ENCODE measurements around the gene GOSR2.

GOSR2 gene

GRCh38 chr17:46877466-46877865 lies 45.5 kb upstream of the GOSR2 start:
- H2AFZ ChIP-seq (ENCODE audit: low read length): peak overlapping the region; percentile 72
- H4K20me1 ChIP-seq (ENCODE audit: insufficient read depth, low read length, poor library complexity, severe bottlenecking): no peaks in the 10 kb centered on the region
- no peaks in the 10 kb centered on the region for H3K36me3 ChIP-seq (ENCODE audit: insufficient read depth, low read length)
- H3K9ac ChIP-seq (ENCODE audit: low read depth, low read length, poor library complexity, severe bottlenecking): peak overlapping the region; percentile 49
- H3F3A ChIP-seq (ENCODE audit: low read depth): no peaks in the 10 kb centered on the region
- peak overlapping the region; percentile 25 for H3K4me2 ChIP-seq (ENCODE audit: low read depth, low read length, poor library complexity, severe bottlenecking)
- no peaks in the 10 kb centered on the region for H3K27me3 ChIP-seq (ENCODE audit: insufficient read depth, low read length, poor library complexity, severe bottlenecking)
- H3K4me1 ChIP-seq (ENCODE audit: insufficient read depth, low read length, poor library complexity, severe bottlenecking): peaks cover 18% of the 10 kb centered on the region
- no peaks in the 10 kb centered on the region for H3K9me2 ChIP-seq (replicated peaks; ENCODE audit: low read depth, low read length)
- peak overlapping the region; percentile 9 for H3K4me3 ChIP-seq (ENCODE audit: low read length, poor library complexity, severe bottlenecking)
- TF ChIP-seq CTCF (conservative IDR thresholded peaks at IDR 0.05; ENCODE audit: low read length): no peak
- no peak for TF ChIP-seq EZH2phosphoT487 (IDR thresholded peaks at IDR 0.05; ENCODE audit: borderline replicate concordance)
- H3K79me2 ChIP-seq (ENCODE audit: insufficient read depth, low read length): no peaks in the 10 kb centered on the region
- no peaks in the 10 kb centered on the region for H3K9me3 ChIP-seq (ENCODE audit: insufficient read depth, low read depth, low read length)

GRCh38 chr17:46878055-46878454 lies 44.9 kb upstream of the GOSR2 start:
- no peak overlapping the region for H3K4me3 ChIP-seq (ENCODE audit: low read length, poor library complexity, severe bottlenecking)
- H3K9ac ChIP-seq (ENCODE audit: low read depth, low read length, poor library complexity, severe bottlenecking): peak overlapping the region; percentile 49
- no peaks in the 10 kb centered on the region for H3K27me3 ChIP-seq (ENCODE audit: insufficient read depth, low read length, poor library complexity, severe bottlenecking)
- H3K4me1 ChIP-seq (ENCODE audit: insufficient read depth, low read length, poor library complexity, severe bottlenecking): peaks cover 18% of the 10 kb centered on the region
- no peaks in the 10 kb centered on the region for H4K20me1 ChIP-seq (ENCODE audit: insufficient read depth, low read length, poor library complexity, severe bottlenecking)
- H3F3A ChIP-seq (ENCODE audit: low read depth): no peaks in the 10 kb centered on the region
- no peaks in the 10 kb centered on the region for H3K79me2 ChIP-seq (ENCODE audit: insufficient read depth, low read length)
- no peaks in the 10 kb centered on the region for H3K9me3 ChIP-seq (ENCODE audit: insufficient read depth, low read depth, low read length)
- no peaks in the 10 kb centered on the region for H3K36me3 ChIP-seq (ENCODE audit: insufficient read depth, low read length)
- H3K9me2 ChIP-seq (replicated peaks; ENCODE audit: low read depth, low read length): no peaks in the 10 kb centered on the region
- TF ChIP-seq CTCF (conservative IDR thresholded peaks at IDR 0.05; ENCODE audit: low read length) (no peak), EZH2phosphoT487 (IDR thresholded peaks at IDR 0.05; ENCODE audit: borderline replicate concordance) (no peak)
- peak overlapping the region; percentile 25 for H3K4me2 ChIP-seq (ENCODE audit: low read depth, low read length, poor library complexity, severe bottlenecking)
- H2AFZ ChIP-seq (ENCODE audit: low read length): peak overlapping the region; percentile 72; the same call in 1 of the 2 replicates

- Histone ChIP-seq H4K20me1 (ENCODE audit: insufficient read depth, low read length, poor library complexity, severe bottlenecking) (no peaks in the 10 kb centered on the region), H3K4me1 (ENCODE audit: insufficient read depth, low read length, poor library complexity, severe bottlenecking) (peaks cover 18% of the 10 kb centered on the region), H3K4me3 (ENCODE audit: low read length, poor library complexity, severe bottlenecking) (no peak overlapping the region), H3K36me3 (ENCODE audit: insufficient read depth, low read length) (no peaks in the 10 kb centered on the region), H3K9ac (ENCODE audit: low read depth, low read length, poor library complexity, severe bottlenecking) (no peak overlapping the region), H3K9me3 (ENCODE audit: insufficient read depth, low read depth, low read length) (no peaks in the 10 kb centered on the region), H3K9me2 (replicated peaks; ENCODE audit: low read depth, low read length) (no peaks in the 10 kb centered on the region), H3K27me3 (ENCODE audit: insufficient read depth, low read length, poor library complexity, severe bottlenecking) (no peaks in the 10 kb centered on the region), H3K4me2 (ENCODE audit: low read depth, low read length, poor library complexity, severe bottlenecking) (no peak overlapping the region), H3F3A (ENCODE audit: low read depth) (no peaks in the 10 kb centered on the region), H3K79me2 (ENCODE audit: insufficient read depth, low read length) (no peaks in the 10 kb centered on the region), H2AFZ (ENCODE audit: low read length) (no peak overlapping the region)
- TF ChIP-seq CTCF (conservative IDR thresholded peaks at IDR 0.05; ENCODE audit: low read length) (no peak), EZH2phosphoT487 (IDR thresholded peaks at IDR 0.05; ENCODE audit: borderline replicate concordance) (no peak)
Observed at GRCh38 chr17:46879101-46879500, 43.9 kb upstream of the GOSR2 start.
